ENCODE results near the gene TRAPPC3. TPM values are rescaled to one million over a fixed set of nuclear protein-coding genes. Genes with fewer than 3 reads are reported as not detected.

Gene TRAPPC3
- total RNA-seq, 2 donors from 2014 or later = 45.7 to 71.5 TPM

GRCh38 chr1:36172983-36173382 lies 23.7 kb upstream of the TRAPPC3 start:
- ATAC-seq = no peak
- H3K9me3 ChIP-seq = no peaks in the 10 kb centered on the region
- H3K36me3 ChIP-seq (replicated peaks in 1 of 2; ENCODE audit: insufficient read depth in 1 of 2, low read depth in 2 of 2) = peaks cover 0 to 21% of the 10 kb centered on the region in 2 donors
- TF ChIP-seq CTCF (IDR thresholded peaks at IDR 0.05) = no peak
- no peak for TF ChIP-seq POLR2A (IDR thresholded peaks at IDR 0.05)
- DNase-seq = no peak
- no peaks in the 10 kb centered on the region for H3K27me3 ChIP-seq
- no peak overlapping the region for H3K4me3 ChIP-seq
- H3K27ac ChIP-seq = no peak overlapping the region
- intact Hi-C loops (cut with DNase I) = no loop called here
- WGBS, 2 donors = 84 to 89% methylated on average over 2 of the region's 2 CpGs
- peaks cover 16% of the 10 kb centered on the region for H3K4me1 ChIP-seq

DNA sequence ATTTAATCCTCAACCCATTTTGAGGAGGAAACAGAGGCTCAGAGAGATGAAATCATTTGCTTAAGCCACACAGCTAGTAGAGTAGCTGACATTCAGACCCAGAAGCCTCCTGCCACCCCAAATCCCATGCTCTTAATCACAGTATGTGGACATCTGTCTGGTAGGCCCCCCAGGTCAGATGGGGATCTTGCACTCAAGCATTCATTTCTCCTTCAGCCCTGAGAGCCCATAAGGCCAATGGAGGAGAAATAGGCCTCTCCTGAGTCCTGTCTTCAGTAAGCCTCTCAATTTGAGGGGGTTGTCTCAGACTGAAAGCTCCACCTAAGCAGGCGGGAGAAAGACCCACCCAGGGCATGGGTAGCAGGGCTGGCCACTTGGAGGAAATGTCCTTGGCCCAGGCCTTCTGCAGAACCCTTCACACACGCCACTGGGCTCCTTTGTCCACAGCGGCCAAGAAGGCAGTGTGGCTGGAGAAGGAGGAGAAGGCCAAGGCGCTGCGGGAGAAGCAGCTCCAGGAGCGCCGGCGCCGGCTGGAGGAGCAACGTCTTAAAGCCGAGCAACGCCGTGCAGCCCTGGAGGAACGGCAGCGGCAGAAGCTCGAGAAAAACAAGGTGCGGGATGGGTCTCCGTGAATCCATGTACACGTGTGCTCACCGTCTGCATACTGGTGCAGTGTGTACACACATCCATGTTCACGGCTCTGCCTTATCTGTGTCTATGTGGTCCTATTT lies 22.9 kb upstream of the TRAPPC3 start:
- no peaks in the 10 kb centered on the region for H3K27me3 ChIP-seq
- intact Hi-C loops (cut with DNase I) = no loop called here
- no peak for TF ChIP-seq CTCF (IDR thresholded peaks at IDR 0.05)
- no peak for TF ChIP-seq POLR2A (IDR thresholded peaks at IDR 0.05)
- DNase-seq (no peak), ATAC-seq (no peak)
- peaks cover 13% of the 10 kb centered on the region for H3K4me1 ChIP-seq
- peaks cover 0 to 20% of the 10 kb centered on the region in 2 donors for H3K36me3 ChIP-seq (replicated peaks in 1 of 2; ENCODE audit: insufficient read depth in 1 of 2, low read depth in 2 of 2)
- no peaks in the 10 kb centered on the region for H3K9me3 ChIP-seq
- no peak overlapping the region for H3K4me3 ChIP-seq
- H3K27ac ChIP-seq = no peak overlapping the region
- WGBS, 2 donors = 94 to 95% methylated on average over 18 to 21 of the region's 21 CpGs

GRCh38 chr1:36170643-36171412 lies 21.5 kb upstream of the TRAPPC3 start:
- H3K27ac ChIP-seq = no peak overlapping the region
- intact Hi-C loops (cut with DNase I) = no loop called here
- H3K27me3 ChIP-seq = no peaks in the 10 kb centered on the region
- peaks cover 12% of the 10 kb centered on the region for H3K4me1 ChIP-seq
- ATAC-seq (no peak), DNase-seq (no peak)
- TF ChIP-seq POLR2A (IDR thresholded peaks at IDR 0.05) (no peak), CTCF (IDR thresholded peaks at IDR 0.05) (no peak)
- no peaks in the 10 kb centered on the region for H3K9me3 ChIP-seq
- WGBS, 2 donors = 83 to 89% methylated on average over 10 to 12 of the region's 12 CpGs
- peaks cover 0 to 17% of the 10 kb centered on the region in 2 donors for H3K36me3 ChIP-seq (replicated peaks in 1 of 2; ENCODE audit: insufficient read depth in 1 of 2, low read depth in 2 of 2)
- H3K4me3 ChIP-seq = no peak overlapping the region

DNA sequence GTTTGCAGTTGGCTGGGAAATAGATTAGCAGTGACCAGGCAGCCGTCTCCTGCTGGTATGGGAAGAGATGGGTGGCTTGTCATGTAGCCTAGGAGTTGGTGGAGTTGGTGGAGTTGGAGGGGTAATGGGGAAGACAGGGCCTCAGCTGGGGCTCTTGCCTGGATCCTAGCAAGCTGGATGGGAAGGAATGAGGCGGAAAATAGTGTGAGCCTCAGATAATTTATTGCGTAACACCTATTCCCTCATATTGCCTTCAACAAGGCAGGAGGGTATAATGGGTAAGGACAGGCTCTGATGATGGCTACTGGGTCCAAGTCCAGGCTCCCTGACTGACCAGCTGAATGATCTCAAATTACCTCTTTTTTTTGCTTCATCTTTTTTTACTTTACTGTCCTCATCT lies 19.2 kb upstream of the TRAPPC3 start:
- intact Hi-C loops (cut with DNase I) = no loop called here
- no peaks in the 10 kb centered on the region for H3K27me3 ChIP-seq
- H3K4me3 ChIP-seq = no peak overlapping the region
- DNase-seq (no peak), ATAC-seq (no peak)
- H3K4me1 ChIP-seq = peaks cover under 1% of the 10 kb centered on the region
- WGBS, 2 donors = 78 to 90% methylated on average over 3 of the region's 3 CpGs
- TF ChIP-seq POLR2A (IDR thresholded peaks at IDR 0.05) = no peak
- TF ChIP-seq CTCF (IDR thresholded peaks at IDR 0.05) = no peak
- no peaks in the 10 kb centered on the region for H3K9me3 ChIP-seq
- H3K27ac ChIP-seq = no peak overlapping the region
- H3K36me3 ChIP-seq (replicated peaks in 1 of 2; ENCODE audit: insufficient read depth in 1 of 2, low read depth in 2 of 2) = peaks cover 0 to 17% of the 10 kb centered on the region in 2 donors

Data from body of pancreas (tissue), 4 donors.